Coronary artery (tissue), 2 donors: Measurements from ENCODE around the gene GIT1.
A peak's percentile ranks its signal among the peaks of the same experiment; 100 is the strongest.

Source experiments
- DNase-seq: peaks from one replicate; pipeline ENCODE4 v3.0.0-alpha.2; 2017; ENCODE audit warnings: low spot score
- H3K27ac ChIP-seq, 2 donors: fragments of 200-600 bp; sonication (generic); one replicate each; pipeline ENCODE4 v1.5.1; 2016 to 2019
- H3K4me3 ChIP-seq: fragments of 200-600 bp; sonication (generic); 2 replicates; pipeline ENCODE4 v1.5.1; 2016; ENCODE audit warnings: mild to moderate bottlenecking, moderate library complexity
- TF ChIP-seq, protein P1 (sequence below): fragments of 200-600 bp; sonication (generic); IDR thresholded peaks from one replicate; pipeline ENCODE4 v1.5.1; 2019; ENCODE audit warnings: antibody characterized with exemption

GIT1 gene

DNA sequence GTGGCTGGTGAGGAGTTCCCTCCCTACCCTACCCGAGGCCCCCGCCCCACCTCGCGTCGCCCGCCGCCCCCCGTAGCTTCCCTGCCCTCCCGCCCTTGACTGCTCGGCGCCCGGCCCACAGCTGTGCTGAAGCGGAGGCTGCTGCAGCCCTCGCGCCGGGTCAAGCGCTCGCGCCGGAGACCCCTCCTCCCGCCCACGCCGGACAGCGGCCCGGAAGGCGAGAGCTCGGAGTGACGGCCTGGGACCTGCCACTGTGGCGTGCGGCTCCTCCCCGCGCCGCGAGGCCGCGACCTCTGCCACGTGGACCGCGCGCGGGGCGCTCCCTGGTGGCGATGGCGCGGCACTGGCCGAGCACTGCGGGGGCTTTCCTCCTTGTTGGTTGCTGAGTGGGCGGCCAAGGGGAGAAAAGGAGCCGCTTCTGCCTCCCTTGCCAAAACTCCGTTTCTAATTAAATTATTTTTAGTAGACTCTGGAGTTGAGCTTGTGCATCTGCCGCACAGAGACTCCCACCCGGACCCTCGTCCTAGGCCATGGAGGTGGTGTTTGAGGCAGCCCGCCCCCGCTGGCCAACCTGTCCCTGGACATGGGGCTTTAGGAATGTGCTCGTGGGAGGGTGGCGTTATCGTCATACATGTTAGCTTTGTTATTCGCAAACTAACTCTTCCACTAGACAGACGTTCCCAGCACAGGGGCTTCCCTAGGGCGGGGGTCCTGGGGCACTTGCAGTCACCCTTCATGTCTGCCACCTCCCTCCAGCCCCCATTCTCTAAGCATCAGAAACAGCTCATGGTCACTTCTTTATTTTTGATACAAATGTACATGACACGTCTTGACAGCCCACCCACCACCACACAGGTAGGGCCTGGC lies 16.5 kb downstream of the GIT1 start:
- peak; percentile 75 for DNase-seq
- TF ChIP-seq, protein P1, sequence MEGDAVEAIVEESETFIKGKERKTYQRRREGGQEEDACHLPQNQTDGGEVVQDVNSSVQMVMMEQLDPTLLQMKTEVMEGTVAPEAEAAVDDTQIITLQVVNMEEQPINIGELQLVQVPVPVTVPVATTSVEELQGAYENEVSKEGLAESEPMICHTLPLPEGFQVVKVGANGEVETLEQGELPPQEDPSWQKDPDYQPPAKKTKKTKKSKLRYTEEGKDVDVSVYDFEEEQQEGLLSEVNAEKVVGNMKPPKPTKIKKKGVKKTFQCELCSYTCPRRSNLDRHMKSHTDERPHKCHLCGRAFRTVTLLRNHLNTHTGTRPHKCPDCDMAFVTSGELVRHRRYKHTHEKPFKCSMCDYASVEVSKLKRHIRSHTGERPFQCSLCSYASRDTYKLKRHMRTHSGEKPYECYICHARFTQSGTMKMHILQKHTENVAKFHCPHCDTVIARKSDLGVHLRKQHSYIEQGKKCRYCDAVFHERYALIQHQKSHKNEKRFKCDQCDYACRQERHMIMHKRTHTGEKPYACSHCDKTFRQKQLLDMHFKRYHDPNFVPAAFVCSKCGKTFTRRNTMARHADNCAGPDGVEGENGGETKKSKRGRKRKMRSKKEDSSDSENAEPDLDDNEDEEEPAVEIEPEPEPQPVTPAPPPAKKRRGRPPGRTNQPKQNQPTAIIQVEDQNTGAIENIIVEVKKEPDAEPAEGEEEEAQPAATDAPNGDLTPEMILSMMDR, result peak; percentile 76
- H3K27ac ChIP-seq, result peak overlapping the region in 1 of 2 donors; percentile 69
- H3K4me3 ChIP-seq, result peak overlapping the region; percentile 73

DNA sequence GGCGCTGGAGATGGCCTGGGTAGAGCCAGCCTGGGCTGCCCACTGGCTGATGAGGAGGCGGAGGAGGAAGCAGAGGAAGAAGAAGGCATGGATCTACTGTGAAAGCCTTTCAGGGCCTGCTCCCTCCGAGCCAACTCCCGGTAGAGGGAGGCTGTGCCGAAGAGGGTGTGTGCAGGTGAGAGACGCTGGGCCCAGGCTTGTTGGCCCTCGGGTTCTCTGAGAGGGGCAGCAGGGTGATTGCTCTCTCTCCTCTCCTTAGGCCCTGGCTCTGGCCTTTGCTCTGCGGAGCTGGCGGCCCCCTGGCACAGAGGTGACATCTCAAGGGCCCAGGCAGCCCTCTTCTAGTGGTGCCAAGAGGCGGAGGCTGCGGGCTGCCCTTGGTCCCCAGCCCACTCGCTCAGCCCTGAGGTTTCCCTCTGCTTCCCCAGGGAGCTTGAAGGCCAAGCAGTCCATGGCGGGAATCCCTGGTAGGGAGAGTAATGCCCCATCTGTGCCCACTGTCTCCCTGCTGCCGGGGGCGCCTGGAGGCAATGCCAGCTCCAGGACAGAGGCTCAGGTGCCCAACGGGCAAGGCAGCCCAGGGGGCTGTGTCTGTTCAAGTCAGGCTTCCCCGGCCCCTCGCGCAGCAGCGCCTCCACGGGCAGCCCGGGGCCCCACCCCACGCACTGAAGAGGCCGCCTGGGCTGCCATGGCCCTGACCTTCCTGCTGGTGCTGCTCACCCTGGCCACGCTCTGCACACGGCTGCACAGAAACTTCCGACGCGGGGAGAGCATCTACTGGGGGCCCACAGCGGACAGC lies 17.4 kb downstream of the GIT1 start:
- H3K4me3 ChIP-seq, result peak overlapping the region; percentile 73
- TF ChIP-seq, protein P1, result no peak
- H3K27ac ChIP-seq, result peak overlapping the region in 1 of 2 donors; percentile 69
- DNase-seq, result peak; percentile 72

DNA sequence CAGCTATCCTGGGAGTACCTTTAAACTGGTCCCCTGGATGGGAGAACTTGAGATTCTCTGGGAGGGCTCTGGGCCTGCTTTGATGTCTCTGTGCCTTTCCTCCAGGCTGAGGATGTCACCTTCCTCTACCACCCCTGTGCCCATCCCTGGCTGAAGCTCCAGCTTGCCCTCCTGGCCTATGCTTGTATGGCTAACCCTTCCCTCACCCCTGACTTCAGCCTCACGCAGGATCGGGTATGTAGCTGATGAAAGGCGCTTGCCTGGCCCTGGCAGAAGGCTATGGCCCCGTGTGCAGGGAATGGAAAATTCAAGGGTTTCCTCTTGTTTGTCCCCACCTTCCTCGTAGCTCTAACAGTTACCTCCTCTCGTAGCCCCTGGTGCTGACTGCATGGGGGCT lies 18.0 kb downstream of the GIT1 start:
- TF ChIP-seq, protein P1, result no peak
- DNase-seq, result no peak
- H3K4me3 ChIP-seq, result peak overlapping the region; percentile 73
- peak overlapping the region in 1 of 2 donors; percentile 69 for H3K27ac ChIP-seq

DNA sequence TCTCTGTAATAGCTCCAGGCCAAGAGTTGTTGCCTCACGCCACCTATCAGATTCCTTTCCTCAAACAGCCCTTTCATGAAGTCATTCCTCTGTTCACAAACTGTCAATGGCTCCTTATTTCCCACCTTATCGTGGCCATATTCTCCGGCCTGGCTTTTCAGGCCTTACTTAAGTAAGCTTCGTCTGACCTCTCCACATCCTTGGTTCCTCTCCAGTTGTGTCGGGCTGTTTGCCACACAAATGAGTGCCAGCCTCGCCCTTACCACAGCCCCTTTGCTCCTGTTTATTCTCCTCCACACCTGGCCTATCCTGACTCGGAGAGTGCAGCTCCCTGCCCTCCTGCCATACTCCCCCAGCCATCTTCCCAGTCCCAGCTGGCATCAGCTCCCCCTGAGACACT lies 18.9 kb downstream of the GIT1 start:
- TF ChIP-seq, protein P1, result no peak
- no peak overlapping the region for H3K27ac ChIP-seq
- H3K4me3 ChIP-seq, result no peak overlapping the region
- peak; percentile 69 for DNase-seq

DNA sequence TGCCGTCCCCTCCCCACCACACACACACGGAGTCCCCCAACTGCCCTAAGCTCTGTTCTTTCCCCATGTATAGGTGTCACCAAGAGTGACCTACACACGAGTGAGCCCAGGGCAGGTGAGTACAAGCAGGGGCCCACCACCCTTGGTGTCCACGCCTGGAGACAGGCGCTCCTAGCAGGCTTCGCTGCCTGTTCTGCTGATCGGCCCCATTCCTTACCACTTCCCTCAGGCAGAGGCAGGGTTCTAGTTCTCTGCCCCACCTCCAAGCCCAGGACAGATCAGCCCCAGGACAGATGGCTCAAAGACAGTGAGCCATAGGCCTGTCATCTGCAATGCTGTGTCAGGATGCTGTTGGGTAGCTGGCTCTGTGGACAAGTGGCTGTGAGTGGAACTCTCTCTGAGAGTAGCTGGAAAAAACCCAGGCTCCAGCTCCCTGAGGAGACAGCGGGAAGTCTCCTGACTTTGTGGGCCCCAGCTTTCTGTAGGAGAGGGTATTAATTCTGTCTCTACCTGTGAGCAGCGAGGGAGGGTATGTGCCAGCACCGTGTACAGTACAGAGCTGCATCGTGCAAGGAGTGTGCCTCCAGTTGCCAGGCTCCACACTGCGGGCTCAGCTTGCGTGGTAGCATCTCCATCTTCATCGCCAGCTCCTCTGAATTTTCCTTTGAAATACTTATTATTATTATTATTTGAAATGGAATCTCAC lies 20.1 kb downstream of the GIT1 start:
- peak; percentile 76 for DNase-seq
- TF ChIP-seq, protein P1, result no peak
- peak overlapping the region; percentile 57 to 98 for H3K27ac ChIP-seq
- H3K4me3 ChIP-seq, result peak overlapping the region; percentile 91

DNA sequence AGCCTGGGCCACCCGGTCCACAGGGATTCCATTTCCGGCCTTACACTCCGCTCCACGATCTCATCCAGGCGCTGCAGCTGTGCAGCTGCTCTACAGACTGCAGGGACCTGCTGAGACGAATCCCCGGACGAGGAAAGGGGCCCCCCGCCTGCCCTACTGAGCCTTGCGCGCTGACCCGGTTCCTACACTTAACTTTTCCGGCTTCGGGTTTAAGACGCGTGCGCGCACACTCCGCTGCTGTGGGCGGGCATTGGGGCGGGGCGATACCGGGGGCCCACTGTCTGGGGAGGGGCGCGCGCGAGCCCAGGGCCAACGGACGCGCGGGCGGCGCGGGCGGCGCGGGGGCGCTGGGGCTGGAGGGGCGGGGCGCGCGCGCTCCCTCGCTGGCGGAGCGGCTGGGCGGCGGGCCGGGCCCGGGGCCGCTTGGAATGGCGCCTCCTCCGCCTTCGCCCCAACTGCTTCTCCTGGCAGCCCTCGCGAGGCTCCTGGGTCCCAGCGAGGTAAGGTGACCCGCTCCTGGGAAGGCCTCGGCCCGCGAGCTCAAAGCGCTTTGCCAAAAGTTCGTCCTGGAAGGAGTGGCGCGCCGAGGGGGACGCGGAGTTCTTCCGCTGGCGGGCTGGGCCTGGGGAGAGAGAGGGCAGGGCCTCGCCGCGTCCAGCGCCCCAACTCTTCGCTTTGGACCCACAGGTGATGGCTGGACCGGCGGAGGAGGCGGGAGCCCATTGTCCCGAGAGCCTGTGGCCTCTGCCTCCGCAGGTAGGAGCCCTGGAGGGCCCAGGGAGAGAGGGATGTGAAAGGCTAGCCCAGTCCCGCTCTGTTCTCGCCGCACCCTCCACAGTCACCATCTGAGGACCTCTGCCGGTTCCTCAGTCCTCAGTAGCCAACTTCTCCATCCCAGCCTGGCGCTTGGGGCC lies 20.9 kb downstream of the GIT1 start, which contains the start of gene TP53I13:
TSS of gene TP53I13 (plus strand) at position 371 of the 914 bp plus-strand sequence. CDS start at position 429, 58 bp downstream.
- Histone ChIP-seq H3K27ac (peak within 1 kb of the TSS; percentile 57 to 98), H3K4me3 (peak within 1 kb of the TSS; percentile 91)
- TF ChIP-seq, protein P1, result no peak
- DNase-seq, result peak; percentile 83
